GM21723 (cell line): ENCODE results near the gene SORL1.

Experiments used
- ATAC-seq: cut with Tn5 transposase; IDR thresholded peaks from one replicate; pipeline ENCODE4 v1.9.1; 2021; ENCODE audit warnings: mild to moderate bottlenecking, moderate library complexity; ENCODE audit not compliant: unreplicated experiment

Gene SORL1

DNA sequence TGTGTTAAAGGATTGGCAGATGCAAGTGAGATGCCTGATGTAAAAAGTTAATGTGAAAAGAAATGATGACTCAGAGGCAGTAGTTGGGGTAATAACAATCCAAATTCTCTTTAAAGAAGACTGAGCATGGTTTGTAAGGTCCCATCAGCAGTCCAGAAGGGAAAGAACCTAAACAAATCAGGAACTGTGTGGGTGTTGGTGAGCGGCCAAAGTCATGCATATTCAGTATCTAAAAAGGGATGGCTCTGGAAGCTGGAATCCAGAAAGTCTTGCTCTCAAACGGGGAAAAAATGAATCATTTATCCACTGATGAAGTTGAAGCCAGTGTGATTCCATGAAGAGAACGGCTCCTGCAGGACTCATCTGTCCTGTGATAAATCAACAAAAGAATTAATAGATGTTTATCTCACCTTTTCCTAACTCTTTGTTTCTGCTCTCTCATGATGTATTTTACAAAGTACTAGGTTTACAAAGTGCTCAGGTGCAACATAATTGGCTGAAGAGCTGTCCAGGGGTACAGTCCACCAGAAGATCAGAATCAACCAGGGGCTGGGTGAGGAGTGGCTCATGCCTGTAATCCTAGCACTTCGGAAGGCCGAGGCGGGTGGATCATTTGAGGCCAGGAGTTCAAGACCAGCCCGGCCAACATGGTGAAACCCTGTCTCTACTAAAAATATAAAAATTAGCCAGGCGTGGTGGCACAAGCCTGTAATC lies 21.1 kb downstream of the SORL1 start:
- no peak for ATAC-seq

DNA sequence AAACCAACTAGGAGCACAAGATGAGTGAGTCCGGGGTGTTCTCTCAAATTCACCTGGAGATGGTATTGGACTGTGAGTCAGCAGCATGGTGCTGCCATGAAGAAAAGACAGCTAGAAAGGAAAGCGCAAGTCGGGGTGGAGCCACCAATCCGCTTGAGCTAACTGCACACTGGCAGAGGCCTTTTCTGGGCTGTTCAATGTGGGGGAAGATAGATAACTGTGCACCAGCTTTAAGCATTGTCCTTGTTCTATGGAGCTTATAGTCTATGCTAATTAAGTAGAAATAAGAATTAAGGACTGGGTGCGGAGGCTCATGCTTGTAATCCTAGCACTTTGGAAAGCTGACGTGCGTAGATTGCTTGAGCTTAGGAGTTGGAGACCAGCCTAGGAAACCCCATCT lies 22.6 kb downstream of the SORL1 start:
- ATAC-seq, result no peak

DNA sequence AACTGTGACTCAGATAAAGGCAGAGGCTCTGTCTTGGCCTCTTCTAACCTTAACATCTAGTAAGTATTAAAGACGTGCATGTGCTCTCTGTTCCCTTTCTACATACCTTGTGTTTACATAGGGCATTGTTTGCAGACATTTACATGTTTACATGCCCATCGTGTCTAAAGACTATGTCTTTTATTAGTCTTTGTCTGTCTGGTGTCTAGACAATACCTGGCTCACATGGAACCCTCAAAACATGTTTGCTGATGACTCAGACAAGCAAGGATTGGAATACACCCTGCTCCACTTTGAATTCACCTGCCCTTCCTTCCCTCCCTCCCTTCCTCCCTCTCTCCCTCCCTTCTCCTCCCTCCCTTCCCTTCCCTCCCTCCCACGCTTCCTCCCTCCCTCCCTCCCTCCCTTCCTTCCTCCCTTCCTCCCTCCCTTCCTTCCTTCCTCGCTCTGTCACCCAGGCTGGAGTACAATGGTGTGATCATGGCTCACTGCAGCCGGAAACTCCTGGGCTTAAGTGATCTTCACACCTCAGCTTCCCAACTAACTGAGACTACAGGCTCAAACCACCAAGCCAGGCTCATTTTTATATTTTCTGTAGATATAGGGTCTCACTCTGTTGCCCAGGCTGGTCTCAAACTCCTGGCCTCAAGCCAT lies 24.4 kb downstream of the SORL1 start:
- ATAC-seq, result no peak

DNA sequence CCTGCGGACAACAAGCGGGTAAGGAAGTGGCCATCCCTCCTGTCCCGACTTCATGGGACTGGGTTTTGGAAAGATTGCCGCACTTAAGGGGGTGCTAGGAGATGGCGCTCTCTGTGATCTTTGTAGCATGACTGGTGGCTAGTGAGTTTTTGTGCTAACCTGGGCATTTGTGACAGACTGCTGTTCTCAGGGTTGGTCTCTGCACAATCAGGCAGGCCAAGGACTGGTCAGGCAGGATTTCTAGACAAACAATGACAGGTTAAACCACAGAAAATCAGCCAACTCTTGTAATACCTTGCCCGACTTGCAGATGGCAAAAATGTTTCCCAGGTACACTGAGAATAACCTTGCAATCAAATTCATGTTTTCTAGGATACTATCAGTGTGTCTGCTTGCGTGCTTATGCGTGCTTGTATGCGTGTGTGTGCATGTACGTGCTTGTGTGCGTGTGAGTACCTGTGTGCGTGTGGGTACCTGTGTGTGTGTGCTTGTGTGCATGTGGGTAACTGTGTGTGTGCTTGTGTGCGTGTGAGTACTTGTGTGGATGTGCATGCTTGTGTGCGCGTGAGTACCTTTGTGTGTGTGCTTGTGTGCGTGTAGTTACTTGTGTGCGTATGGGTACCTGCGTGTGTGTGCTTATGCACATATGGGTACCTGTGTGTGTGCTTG lies 26.2 kb downstream of the SORL1 start:
- no peak for ATAC-seq

DNA sequence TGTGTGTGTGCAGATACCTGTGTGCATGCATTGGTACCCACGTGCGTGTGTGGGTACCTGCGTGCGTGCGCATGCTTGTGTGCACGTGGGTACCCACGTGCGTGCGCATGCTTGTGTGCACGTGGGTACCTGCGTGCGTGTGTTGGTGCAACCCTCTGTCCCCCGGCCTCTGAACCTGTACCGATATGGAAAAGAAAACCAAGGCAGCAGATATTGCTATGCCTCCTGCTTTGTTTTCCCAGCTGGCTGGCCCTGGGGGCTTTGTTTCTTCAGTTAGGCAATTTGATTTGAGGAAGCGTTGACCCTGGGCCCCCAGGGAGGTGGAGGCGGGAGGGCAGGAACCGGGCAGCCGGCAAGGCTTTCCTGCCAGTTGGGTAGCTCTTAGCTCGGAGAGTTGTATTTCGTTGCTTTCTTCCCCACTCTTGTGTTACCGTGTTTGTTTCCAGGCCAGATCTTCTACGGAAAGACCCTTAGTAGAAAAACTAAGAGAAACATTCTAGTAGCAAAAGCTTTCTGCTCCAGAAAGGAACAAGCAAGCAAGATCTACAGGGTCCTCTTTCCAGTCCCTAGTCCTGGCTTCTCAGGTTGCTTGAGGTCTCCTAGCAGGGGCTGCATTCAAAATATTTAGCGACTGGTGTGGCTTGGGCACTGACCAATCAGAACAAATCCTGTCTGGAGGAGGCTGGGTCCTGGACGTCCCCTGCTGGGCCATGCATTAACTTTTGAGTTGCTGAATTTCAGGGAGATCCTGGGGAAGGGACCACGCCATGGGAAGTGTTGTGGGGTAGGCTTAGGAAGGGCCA lies 27.0 kb downstream of the SORL1 start:
- no peak for ATAC-seq

DNA sequence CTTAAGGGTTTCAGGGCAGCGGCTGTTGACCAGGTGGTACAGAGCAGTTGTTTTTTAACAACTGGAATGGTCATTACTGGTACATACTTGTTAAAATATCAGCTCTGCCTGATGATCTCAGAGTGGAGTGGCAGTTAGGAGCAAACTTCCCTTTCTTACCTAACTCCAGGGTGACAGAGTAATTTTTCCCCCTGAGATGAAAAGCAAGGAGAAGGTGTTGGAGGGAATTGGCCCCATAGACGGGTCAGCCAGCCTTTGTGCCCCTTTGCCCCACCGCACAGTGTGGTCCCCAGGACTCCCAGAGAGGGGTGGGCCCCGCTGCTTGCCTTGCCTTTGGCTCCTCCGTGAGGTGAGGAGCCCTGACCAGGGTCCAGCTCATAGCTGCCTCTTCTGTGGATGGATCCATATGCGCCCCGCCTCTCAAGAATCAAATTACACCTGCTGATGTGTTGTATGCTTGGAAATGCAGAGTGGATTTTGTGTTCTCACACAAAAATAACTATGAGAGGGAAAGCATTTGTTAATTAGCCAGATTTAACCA lies 27.7 kb downstream of the SORL1 start:
- no peak for ATAC-seq

DNA sequence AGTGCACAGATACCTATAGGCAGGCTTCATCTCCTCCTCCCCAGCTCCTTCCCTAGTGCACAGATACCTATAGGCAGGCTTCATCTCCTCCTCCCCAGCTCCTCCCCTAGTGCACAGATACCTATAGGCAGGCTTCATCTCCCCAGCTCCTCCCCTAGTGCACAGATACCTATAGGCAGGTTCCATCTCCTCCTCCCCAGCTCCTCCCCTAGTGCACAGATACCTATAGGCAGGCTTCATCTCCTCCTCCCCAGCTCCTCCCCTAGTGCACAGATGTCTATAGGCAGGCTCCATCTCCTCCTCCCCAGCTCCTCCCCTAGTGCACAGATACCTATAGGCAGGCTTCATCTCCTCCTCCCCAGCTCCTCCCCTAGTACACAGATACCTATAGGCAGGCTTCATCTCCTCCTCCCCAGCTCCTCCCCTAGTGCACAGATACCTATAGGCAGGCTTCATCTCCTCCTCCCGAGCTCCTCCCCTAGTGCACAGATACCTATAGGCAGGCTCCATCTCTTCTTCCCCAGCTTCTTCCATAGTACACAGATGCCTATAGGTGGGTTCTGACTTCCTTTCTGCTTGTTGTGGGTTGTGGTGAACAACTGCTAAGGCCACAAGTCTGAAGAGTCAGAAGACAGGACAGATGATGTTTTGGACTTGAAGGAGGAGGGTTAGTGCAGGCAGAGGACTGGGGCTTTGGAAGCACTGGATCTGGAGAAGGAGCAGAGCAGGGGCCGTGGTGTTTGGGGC lies 29.5 kb downstream of the SORL1 start:
- ATAC-seq, result peak; percentile 65

DNA sequence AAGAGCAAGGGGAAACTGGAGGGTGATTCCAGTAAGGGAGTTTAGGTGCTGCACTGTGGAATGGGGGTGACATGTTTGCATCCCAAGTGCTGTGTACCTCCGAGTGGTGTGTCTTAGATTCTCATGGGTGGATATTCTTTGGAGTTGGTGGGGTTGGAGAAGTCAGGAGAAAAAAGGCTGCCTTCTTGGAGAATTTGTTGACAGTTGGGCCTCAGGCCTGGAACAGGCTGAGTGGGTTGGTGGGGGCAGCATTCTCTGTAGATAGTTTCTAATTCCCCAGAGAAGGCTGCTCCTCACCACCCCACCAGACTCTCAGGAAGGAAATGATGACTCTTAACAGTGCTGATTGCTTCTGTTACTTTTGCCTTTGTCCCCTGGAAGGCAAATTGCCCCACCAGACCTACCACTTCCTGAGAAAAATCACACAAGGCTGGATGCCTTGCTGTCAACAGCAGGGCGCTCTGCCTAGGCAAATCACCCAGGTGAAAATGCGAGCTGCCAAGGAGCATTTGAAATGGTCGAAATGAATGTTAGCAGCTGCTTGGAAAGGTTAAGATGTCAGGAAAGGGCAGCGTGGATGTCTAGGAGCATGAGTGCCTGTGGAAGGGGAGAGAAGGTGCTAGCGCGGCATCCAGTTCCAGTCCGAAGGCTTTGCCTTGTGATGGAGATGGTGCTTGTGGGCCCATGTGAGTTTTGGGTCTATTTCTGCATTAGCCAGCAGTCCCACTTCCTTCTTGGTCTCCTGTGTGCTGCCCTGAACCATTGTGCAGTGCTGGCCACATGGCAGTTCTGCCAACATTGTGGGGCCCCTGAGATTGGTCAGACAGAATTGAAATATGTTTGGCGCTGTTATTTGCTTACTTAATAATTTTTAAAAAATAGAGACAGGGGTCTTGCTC lies 30.4 kb downstream of the SORL1 start:
- peak; percentile 83 for ATAC-seq

DNA sequence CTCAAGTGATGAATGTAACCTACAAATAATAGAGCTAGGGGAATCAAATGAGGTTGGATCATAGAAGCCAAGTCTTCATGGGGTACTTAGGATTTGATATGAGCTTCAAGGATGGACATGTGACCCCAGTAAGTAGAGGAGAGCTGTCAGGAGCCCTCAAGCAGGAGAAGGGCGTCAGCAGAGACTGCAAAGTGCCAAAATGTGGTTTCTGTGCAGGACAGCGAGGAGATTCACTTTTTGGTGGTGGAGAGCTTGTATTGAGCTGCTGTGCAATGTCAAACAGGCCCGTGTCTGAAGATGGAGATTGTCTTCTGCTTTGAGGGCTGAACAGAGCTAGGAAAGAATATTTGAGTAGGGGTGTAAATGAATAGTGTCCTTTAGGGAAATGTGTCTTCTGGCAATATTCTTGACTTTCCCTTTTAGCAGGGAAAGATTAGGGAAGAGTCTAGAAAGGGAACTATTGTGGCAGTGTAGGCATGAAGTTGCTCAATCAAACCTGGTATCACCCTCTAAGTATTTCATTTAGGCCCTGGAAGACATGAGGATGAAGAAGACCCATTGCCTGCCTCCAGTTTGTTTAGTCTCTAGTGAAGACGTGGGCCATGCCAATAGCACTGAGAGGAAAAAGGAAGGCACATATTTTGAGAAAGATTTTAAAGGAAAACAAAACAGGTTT lies 31.8 kb downstream of the SORL1 start:
- ATAC-seq, result no peak

DNA sequence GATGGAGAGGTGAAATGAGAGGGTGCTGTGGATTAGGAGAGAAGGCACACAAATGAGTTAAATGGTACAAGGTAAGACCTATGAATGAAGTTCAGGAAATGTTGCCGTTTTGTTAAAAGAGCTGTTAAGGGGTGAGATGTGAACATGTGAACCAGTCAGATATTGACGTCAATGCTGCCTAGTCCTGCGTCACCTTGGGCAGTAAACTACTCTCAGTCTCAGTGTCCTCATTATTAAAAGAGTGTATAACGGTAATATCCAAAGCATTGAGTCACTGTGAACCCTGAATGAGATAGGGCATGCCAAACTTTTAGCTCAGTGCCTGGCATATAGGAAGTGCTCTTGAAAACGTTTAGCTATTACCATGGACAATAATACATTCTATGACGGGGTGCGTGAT lies 33.1 kb downstream of the SORL1 start:
- ATAC-seq, result no peak

DNA sequence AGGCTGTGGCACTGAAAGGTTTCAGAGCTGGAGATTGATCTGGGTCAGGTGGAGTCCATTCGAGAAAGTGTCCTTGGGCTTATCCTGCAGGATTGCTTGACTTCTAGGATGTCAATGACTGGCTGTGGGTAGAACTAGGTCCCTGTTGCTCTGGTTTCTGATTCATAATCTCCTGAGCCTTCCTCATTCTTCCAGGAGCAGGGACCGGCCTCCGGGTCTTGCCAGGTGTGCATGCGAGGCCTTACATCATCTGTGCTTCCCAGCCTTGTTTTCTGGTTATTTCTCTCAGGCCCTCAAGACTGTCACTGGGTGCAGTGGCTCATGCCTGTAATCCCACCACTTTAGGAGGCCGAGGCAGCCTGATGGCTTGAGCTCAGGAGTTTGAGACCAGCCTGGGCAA lies 33.9 kb downstream of the SORL1 start:
- ATAC-seq, result no peak

DNA sequence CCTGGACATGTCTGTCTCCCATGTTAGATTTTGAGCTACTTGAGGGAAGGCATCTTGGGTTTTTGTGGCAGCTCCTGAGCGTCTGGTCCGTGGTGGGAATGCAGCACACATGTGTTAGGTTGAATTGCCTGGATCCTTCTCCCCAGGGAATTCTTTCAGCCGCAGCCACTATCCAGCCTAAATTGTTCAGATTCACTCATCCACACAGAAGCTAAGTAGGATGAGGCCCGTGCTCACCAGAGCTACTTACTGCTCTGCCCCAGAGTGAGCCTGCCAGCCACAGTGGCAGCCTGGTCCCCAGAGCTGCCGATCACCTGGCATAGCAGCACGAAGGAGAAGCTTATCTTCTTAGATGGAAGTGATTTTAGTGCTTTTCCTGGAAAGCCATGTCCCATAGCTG lies 35.1 kb downstream of the SORL1 start:
- ATAC-seq, result no peak

DNA sequence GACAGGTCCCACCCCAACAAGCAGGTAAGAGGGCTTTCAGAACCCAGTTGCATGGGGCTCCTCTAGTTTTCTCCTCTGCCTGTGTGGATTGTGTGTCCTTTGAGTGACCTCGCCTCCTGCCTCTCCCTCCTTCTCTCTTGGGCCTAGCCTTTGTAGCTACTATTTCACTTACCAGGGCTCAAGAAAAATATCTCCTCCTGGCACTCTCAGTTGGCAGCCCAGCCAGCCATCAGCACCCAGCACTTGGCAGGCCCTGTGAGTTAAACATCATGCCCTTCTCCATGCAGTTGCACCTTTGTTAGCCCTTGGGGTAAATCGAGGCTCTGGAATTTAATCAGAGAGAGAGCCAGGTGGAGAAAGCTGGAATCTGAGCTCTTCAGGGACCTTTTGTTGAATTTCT lies 36.1 kb downstream of the SORL1 start:
- no peak for ATAC-seq

DNA sequence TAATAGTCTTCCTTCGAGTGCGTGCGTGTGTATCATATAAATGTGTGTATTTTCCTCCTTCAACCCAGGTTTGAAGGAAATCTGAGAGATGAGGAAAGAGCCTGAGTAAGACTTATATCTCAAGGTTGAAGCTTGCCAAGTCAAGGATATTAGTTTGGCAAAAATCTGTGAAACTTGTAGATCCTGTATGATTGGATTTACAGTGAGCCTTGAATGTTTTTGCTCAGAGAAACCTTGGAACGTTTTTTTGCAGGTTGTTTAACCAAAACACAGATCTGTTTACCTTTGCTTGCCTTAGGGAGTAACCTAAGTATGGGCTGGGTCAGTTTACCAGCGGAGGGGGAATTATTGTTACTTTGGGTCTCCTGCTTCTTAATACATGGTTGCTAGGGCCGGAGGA lies 36.5 kb downstream of the SORL1 start:
- ATAC-seq, result no peak

DNA sequence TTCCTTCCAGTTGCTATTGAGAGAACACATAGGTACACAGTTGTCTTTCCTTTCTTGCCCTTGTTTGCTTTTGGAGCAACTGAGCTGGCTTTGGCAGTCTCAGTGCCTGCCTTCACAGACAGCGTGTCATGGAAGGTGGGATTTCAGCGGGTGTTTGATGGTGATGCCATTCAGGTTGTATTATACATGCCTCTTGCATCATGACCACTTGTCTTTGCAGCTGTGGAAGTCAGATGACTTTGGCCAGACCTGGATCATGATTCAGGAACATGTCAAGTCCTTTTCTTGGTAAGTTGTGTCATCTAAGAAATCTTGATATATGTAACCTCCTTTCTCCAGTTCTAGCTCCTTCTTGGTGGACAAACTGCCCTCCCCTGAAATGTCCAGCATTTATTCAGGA lies 37.7 kb downstream of the SORL1 start:
- ATAC-seq, result no peak

DNA sequence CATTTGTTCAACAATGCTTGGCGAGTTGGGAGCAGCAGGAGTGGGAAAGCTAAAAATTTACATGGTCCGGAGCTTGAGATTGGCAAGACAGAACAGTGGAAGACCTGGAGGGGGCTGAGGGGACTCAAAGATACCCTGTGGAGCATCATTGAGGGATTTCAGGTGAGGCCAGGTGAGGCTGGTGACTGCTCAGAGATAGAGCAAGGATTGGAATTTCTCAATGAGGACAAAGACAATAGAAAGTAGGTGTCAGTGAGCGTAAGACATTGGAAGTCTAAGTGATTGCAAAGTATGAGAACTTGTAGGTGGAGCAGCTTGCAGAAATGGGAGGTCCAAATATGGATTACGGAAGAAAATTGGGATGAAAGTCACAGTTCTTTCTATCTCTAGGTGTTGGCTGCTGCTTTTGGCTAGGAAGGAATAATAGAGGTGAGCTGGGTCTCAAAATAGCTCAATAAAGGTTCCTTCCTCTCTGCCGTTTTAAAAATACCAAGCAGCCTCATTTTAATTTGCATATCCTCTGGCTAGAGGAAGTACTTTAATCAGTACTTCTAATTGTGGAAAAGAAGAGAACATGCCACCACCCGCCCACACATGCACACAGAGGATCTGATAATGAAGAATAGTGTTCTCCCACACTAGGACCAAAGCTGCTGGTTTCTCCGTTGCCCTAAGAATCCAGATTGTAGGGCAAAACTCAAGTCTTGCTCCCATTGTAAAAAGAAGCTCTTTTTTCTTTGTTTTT lies 42.4 kb downstream of the SORL1 start:
- ATAC-seq, result peak; percentile 77

DNA sequence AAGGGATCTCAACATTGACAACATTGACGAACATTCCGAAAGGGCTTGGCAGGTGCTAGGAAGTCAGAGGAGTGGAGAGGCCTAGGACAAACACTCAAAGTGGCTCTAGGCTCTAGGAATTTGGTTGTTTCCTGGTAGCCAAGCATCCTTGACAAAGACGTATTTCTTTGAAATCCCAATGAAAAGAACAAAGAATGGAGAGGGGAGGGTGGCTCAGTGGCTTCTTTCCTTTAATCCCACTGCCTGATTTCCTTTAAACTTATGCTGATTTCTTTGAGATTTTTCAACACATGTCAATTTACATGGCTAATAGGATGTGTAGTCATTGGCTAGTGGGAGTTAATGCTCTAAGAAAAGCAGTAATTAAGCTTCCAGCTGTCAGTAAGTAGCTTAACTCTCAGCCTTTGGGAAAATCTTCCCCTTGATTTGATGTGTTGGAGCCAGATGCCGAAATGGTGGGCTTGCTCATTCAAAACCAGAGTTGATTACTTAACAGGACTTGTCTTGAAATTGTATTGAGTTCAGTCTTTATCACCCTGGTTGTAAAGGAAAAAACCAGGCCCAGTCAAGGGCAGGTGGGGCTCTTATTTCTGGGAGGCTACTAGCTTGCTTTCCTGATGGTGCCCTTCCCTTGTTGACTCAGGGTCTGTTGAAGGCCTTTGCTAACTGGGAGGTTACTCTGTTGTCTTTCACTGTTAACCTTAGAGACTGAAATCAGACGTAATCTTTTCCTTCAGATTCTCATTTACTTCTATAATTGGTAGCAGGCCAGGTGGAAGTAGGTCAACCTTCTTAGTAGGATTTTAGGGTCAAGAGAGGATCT lies 45.3 kb downstream of the SORL1 start:
- ATAC-seq, result no peak
